Mesodermal cell (in vitro differentiated cells): Measurements from ENCODE around the gene ATG7.

Experiments used
- H3K27ac ChIP-seq: 2 replicates; pipeline ENCODE4 v1.7.0; 2013; ENCODE audit warnings: mild to moderate bottlenecking, low read depth, low read length, moderate library complexity; ENCODE audit not compliant: severe bottlenecking
- H3K36me3 ChIP-seq: 2 replicates; pipeline ENCODE4 v1.7.1; 2013; ENCODE audit warnings: mild to moderate bottlenecking, low read length, moderate library complexity; ENCODE audit not compliant: control insufficient read depth, insufficient read depth
- H3K4me1 ChIP-seq: one replicate; pipeline ENCODE4 v1.7.1; 2013; ENCODE audit warnings: mild to moderate bottlenecking, low read length; ENCODE audit not compliant: insufficient read depth, control insufficient read depth, poor library complexity, severe bottlenecking
- H3K4me3 ChIP-seq: 2 replicates; pipeline ENCODE4 v1.7.0; 2013; ENCODE audit warnings: low read length, control low read depth, mild to moderate bottlenecking; ENCODE audit not compliant: insufficient read depth, poor library complexity, severe bottlenecking; ENCODE audit errors: extremely low read depth
- H3K9me3 ChIP-seq: 2 replicates; pipeline ENCODE4 v1.7.1; 2013; ENCODE audit warnings: mild to moderate bottlenecking, low read length, moderate library complexity; ENCODE audit not compliant: control insufficient read depth
- WGBS, 2 experiments: methylation state at CpG; one replicate each; pipeline ENCODE4 v1.1.5; 2013; ENCODE audit warnings: missing lambda C conversion rate in 2 of 2; ENCODE audit not compliant: insufficient coverage in 2 of 2; 5-methylcytosine and 5-hydroxymethylcytosine counted together

Gene ATG7

DNA sequence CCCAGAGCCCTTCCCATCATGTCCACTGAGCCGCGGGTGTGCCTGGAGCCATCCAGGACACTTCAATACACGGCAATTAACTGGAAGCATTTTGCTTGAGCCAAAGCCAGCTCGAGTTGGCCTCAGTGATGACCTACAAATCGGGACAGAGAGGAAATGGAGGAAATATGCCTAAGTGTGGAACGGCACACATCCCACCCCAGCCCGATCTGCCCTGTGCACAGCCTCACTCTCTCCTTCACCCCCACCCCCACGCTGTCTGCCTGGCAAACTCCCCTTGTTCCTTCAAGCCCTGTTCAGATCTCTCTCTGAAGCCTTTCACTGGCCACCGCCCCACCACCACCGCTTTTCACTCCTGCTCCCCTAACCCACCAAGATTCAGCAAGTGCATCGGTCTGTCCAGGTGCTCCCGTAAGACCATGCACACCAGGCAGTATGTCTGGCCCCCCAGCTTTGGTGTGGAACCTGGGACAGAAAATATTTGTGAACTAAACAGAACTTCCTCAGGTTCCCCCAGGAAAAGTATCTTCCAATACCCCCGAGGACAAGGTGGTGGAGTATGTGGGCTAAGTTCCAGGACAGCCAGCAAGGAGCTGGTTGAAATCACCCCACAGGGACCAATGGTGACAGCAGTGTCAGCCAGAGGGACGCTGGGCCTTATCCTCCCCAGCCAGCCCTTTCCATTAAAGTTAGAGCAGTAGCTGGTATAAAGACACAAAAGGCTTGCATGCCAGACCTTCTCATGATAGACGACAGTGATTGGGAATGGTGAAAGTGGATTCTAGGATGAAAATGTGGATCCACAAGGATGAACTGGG, 287.8 kb downstream of the ATG7 start:
- H3K27ac ChIP-seq: peak overlapping the region; percentile 41
- H3K36me3 ChIP-seq: peaks cover 95% of the 10 kb centered on the region
- H3K9me3 ChIP-seq: no peaks in the 10 kb centered on the region
- WGBS, 2 experiments: 95% methylated on average over 10 to 12 of the region's 15 CpGs
- H3K4me3 ChIP-seq: no peak overlapping the region
- peaks cover 37% of the 10 kb centered on the region for H3K4me1 ChIP-seq

DNA sequence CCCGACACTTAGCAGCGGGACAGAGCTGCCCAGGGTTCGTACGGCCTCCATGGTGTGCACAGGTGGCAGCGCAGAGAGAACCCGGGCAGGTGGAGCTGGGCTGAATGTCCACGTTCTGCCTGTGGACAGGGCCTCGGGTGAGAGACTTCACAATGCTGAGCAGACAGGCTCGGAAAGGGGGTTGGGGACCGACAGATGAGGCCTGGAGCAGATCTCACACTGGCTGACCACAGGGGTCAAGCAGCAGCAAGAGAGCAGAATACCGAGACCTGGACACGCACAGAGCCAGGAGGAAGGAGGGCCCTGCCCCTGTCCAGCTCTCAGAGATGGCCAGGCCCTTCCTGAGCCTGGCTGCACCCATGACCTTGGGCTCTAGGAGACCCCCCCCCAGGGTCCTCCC, 288.5 kb downstream of the ATG7 start:
- peak overlapping the region; percentile 41 for H3K27ac ChIP-seq
- WGBS, 2 experiments: 91 to 93% methylated on average over 12 of the region's 12 CpGs
- no peaks in the 10 kb centered on the region for H3K9me3 ChIP-seq
- H3K4me1 ChIP-seq: peaks cover 37% of the 10 kb centered on the region
- peaks cover 95% of the 10 kb centered on the region for H3K36me3 ChIP-seq
- no peak overlapping the region for H3K4me3 ChIP-seq

DNA sequence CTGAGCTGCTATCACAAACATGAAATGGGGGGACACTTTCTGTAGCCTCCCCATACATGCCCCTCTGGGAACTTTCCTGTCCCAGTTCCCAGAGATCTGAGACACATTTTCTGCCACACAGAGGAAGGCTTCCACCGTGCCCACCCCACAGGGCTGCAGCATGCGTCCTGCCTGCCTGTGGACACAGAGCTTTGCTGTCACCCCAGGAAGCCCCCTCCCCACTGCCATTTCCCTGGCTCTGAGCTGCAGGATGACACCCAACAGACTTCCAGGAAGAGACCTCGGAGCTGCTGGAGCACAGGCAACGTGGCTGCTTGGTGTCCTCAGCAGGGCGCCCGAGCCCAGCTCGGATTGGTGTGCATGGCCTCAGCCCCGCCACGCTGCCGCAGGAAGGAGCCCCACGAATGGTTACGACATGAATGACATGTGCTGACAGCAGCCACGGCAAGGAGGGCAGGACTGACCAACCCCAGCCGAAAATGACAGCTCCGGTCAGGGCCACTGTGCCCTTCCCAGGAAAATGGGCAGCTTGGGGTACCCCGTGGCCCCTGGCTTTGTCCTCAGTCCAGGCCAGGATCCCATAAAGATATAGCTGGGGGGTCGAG, 290.2 kb downstream of the ATG7 start:
- Histone ChIP-seq H3K9me3 (no peaks in the 10 kb centered on the region), H3K27ac (peak overlapping the region; percentile 23), H3K36me3 (peaks cover 96% of the 10 kb centered on the region), H3K4me1 (peaks cover 37% of the 10 kb centered on the region), H3K4me3 (no peak overlapping the region)
- 95 to 98% methylated on average over 15 to 17 of the region's 17 CpGs for WGBS, 2 experiments

DNA sequence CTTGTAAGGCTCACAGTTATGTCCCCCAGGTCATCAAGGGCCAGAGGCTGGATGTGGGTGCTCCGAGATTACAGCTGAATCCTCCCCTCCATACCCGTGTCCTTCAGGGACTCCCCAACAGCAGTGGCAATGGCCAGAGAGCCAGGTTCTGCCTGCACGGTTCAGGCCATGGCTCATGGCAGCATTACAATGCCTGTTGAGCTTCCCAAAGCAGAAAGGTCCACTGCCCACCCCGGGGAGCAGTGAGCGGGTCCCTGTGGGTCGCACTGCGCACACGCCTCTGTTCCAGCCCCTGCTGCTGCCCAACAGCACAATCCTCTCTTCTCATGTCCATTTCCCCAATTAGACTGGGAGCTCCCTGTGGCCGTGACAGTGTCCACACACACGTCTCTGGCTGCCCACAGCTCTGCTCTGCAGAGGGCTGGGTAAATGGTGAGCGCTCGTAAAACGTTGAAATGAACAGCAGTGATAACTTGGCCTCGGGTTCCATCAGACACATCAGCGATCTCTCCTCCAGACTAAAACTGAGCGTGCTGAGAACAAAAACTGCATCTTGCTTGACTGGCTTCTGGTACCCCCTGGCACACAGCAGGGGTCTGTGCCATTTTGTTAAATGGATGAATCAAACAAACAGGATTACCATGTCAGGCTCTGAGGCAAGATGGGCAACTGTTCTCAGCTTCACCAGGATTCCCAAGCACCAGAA, 291.1 kb downstream of the ATG7 start:
- Histone ChIP-seq H3K4me3 (no peak overlapping the region), H3K27ac (no peak overlapping the region), H3K9me3 (no peaks in the 10 kb centered on the region), H3K36me3 (peaks cover 96% of the 10 kb centered on the region), H3K4me1 (peaks cover 37% of the 10 kb centered on the region)
- WGBS, 2 experiments: 94 to 98% methylated on average over 15 to 16 of the region's 16 CpGs

DNA sequence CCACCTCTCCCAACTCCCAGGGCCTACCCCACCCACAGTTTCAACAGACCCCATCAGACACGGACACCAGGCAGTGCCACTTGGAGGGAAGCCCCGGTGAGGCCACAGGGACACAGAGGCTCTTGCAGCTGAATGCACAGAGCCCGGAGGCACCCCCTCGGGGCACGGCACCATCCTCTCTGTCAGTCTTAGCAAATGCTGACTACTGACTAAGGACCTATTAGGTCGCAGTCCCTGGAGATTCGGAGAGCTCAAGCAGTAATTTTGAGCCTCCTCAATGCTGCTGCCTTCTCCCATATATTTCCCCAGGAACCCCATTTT, 291.6 kb downstream of the ATG7 start:
- peaks cover 92% of the 10 kb centered on the region for H3K36me3 ChIP-seq
- no peaks in the 10 kb centered on the region for H3K9me3 ChIP-seq
- H3K27ac ChIP-seq: no peak overlapping the region
- H3K4me1 ChIP-seq: peaks cover 37% of the 10 kb centered on the region
- no peak overlapping the region for H3K4me3 ChIP-seq
- 92 to 98% methylated on average over 7 of the region's 7 CpGs for WGBS, 2 experiments

DNA sequence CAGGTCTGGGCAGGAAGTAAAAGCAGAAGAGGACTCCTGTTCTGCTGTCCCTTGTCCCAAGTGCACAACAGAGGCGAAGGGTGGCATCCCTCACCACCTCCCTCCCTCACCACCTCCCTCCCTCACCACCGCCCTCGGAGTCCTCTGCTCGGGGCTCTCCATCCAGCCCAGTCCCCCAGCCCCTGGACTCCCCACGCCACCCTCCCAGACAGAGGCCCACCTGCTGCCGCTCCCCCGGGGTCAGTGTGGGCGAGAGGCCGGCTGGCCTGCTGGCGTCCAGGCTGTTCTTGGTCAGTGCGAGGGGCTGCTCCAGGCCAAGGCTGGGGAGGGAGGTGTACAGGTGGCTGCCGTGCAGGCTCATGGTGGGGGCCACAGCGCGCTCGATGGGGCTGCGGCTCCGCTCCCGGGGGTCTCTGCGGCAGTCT, 292.4 kb downstream of the ATG7 start:
- H3K4me3 ChIP-seq: no peak overlapping the region
- no peaks in the 10 kb centered on the region for H3K9me3 ChIP-seq
- WGBS, 2 experiments: 96% methylated on average over 11 to 12 of the region's 19 CpGs
- peaks cover 39% of the 10 kb centered on the region for H3K4me1 ChIP-seq
- H3K36me3 ChIP-seq: peaks cover 90% of the 10 kb centered on the region
- H3K27ac ChIP-seq: no peak overlapping the region

DNA sequence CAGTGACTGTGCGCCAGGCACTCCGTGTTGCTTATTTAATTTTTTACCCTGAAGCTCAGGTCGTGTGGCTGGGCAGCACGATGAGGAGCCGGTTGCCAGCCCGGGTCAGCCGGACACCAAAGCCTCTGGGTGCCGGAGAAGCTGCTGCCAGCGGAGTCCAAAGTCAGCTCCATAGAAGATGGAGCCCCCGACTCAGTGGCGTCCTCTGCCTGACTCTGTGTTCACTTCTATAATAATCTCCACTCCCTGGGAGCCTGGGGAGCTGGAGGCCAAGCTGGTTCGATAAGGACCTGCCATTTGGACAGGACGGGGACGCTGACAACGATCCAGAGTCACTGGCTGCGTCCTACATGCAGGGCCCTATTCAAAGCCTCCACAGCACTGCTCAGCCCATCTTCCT, 292.9 kb downstream of the ATG7 start:
- Histone ChIP-seq H3K4me3 (no peak overlapping the region), H3K9me3 (no peaks in the 10 kb centered on the region), H3K36me3 (peaks cover 90% of the 10 kb centered on the region), H3K27ac (no peak overlapping the region), H3K4me1 (peaks cover 39% of the 10 kb centered on the region)
- 93 to 95% methylated on average over 15 to 16 of the region's 16 CpGs for WGBS, 2 experiments

DNA sequence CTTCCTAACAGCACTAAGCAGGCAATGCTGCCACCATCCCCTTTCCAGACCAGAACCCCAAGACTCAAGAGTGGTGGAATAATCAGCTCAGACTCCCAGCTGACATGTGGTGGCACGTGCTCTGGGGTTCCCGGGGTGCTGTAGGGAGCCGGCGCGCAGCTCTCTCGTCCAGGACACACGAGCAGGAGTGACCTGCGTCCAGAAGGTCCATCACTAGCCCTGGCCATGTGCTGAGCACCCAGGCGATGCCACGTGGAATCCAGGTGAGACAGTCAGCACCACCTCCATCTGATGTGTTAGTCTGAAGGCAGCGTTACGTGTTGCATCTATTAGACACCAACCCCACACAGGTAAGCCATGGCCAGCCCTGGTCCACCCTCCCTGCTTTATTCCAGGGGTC, 293.3 kb downstream of the ATG7 start:
- H3K27ac ChIP-seq: no peak overlapping the region
- WGBS, 2 experiments: 97 to 99% methylated on average over 11 to 12 of the region's 12 CpGs
- peaks cover 41% of the 10 kb centered on the region for H3K4me1 ChIP-seq
- peaks cover 91% of the 10 kb centered on the region for H3K36me3 ChIP-seq
- H3K9me3 ChIP-seq: no peaks in the 10 kb centered on the region
- H3K4me3 ChIP-seq: no peak overlapping the region

DNA sequence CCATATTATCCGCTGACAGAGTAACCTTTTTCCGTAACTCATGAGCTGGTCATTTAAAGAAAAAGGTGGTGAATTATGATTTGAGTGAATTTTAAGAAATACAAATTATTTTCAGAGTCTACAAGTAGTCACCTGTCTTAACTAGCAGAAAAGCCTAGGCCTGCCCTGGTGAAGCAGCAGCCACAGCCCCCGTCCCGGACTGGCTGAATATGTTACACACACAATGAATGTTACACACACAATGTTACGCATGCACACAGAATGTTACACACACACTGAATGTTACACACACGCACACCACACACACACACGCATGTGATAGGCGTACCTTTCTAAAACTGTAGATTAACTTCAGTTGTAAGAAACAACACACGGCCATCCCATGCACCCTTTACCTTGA, 293.7 kb downstream of the ATG7 start:
- WGBS, 2 experiments: 94 to 97% methylated on average over 7 of the region's 9 CpGs
- Histone ChIP-seq H3K27ac (no peak overlapping the region), H3K9me3 (no peaks in the 10 kb centered on the region), H3K4me1 (peaks cover 42% of the 10 kb centered on the region), H3K4me3 (no peak overlapping the region), H3K36me3 (peaks cover 91% of the 10 kb centered on the region)

DNA sequence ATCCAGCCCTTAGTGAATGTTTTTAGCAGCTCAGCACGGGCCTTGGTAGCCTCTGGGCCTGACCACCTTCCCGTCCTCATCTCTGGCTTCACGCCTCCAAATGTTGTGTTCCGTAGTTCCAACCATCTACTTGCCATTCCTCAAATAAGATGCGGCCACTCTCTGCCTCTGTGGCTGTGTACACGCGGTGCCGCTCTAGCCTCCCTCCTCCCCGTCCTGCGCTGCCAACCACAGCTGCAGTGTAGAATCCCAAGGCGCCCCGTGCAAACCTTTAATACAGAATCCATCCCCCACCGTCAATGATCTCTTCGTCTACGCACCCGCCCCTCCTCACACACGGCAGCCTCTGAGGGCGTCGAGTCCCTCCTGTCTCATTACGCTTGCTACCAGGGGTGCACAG, 294.3 kb downstream of the ATG7 start:
- Histone ChIP-seq H3K9me3 (no peaks in the 10 kb centered on the region), H3K36me3 (peaks cover 91% of the 10 kb centered on the region), H3K4me1 (peaks cover 43% of the 10 kb centered on the region), H3K27ac (peak overlapping the region; percentile 23), H3K4me3 (no peak overlapping the region)
- WGBS, 2 experiments: 93 to 97% methylated on average over 19 to 20 of the region's 20 CpGs
